Dermis blood vessel endothelial cell (primary cell): ENCODE data around the gene P4HA2. TPM values are rescaled to one million over a fixed set of nuclear protein-coding genes. Genes with fewer than 3 reads are reported as not detected.
A peak's percentile ranks its signal among the peaks of the same experiment; 100 is the strongest.
"Not testable (repeated sequence)": the region's sequence is repeated elsewhere in the genome, so short reads cannot be mapped to it uniquely, and the experiment has no call there.

Source experiments
- DNase-seq: peaks from one replicate; pipeline ENCODE4 v3.0.0; 2010
- total RNA-seq: library from RNA; depleted of rRNA; stranded (reverse); fragments of >200 nt; gene quantifications from 2 replicates; pipeline ENCODE4 v1.2.3, GENCODE V29; 2014

Gene P4HA2
- total RNA-seq, 1 donor from 2014 or later, result 62.8 TPM

DNA sequence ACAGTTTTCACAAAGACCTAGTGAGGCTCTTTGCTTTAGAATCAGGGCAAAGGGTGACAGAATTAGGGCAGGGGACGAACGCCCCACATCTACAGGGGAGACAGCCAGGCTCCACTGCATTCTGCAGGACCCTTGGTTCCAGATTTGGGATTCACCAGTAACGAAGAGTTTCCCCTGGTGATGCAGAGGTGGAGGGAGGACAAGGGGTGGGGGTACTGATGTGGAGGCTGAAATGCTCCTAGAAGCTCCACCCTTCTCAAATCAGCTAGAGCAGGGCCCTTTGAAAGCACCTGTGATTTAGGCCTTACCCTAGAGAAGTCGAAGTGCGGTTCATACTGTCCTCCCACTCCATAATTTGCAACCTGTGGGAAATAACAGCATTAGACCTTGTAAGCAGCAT is 29.1 kb downstream of the P4HA2 start:
- no peak for DNase-seq

DNA sequence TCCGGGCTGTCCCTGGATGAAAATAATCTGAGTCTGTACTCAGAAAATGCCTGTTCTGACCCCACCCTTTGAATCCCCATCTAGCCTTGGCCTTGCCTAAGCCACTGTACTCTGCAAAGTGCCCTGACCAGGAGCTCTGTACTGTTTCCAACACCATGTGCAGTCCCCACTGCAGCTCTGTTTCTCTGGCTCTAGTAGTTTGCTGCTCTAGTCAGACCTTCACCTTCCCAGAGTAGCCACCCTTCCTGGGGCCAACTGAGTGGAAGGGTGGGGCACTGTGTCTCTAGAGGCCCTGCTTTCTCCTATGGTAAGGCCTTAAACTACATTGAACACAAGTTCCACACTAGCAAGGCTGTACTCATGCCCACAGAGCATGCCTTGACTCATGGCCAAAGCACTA is 31.9 kb downstream of the P4HA2 start:
- no peak for DNase-seq

DNA sequence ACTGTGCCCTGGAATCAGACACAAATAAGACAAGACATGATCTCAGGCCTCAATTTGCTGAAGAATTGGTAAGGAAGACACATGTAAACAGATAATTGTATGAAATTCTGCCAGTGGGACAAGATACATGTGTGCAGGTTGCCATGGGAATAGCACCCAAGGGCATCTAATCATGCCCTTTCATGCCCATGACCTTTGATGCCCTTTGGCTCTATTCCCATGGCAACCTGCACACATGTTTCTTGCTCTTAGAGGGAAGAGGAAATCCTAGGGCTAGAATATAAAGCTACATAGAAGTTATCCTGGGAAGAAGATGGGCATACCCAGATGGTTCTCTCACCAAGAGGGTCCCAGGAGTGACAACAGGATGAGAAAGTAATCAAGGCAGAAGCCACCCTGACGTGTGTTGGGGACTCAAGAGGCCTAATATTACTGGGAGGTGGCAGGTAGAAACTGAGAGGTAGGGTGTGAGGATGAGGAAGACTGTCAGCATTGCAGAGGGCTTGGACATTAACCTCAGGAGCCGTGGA is 34.4 kb downstream of the P4HA2 start:
- DNase-seq, result no peak

DNA sequence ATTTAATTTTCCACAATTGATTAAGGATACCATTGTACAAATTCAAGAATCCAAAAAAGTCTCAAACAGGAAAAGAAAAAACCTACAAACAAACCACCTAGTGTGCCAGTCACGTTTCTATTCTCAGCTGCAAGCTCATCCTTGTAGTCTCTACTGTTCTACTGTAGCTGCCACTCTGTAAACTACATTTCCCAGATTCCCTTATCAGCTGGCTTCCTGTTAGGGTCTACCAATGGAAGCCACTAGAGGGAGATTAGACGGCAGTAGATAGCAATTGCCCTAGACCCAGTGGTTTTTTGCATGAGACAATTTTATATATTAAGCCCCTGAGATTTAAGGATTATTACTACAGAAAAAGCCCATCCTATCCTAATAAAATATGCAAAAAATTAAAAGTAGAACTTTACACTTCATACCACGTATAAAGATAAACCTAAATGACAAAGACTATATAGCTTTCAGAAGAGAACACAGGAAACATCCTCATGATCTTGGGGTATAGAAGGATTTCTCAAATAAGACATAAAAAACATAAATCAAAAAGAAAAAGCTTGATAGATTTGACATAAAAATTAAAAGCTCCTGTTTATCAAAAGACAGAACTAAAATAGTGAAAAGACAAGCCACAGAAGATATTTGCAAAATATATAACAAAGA is 37.4 kb downstream of the P4HA2 start:
- peak; percentile 85 for DNase-seq

DNA sequence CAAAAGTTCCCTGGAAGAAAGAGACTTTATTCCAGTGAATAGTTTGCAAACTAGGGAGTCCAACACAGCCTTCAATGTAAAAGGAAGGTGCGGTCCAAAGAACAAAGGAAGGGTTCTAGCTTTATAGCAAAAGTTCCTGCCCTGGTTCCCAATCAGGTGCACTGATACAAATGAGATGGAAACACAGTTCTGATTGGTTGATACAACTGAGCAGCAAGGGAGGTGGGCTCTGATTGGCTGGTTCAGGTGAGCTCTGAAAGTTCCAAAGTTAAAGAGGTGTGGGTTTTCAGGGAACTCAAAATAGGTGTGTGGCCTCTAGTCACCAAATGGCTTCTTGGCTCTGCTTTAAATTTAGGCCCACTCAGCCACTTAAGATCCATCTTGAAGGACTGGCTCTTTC is 43.1 kb downstream of the P4HA2 start:
- DNase-seq, result no peak

DNA sequence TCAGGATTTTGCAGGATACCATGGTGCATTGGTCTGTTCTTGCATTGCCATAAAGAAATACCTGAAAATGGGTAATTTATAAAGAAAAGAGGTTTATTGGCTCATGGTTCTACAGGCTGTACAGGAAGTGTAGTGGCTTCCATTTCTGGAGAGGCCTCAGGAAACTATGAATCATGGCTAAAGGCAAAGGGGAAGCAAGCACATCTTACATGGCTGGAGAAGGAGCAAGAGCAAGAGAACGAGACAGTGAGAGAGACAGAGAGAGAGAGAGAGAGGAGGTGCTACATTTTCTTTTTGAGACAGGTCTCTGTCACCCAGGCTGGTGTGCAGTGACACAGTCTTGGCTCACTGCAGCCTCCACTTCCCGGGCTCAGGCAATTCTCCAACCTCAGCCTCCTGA is 43.9 kb downstream of the P4HA2 start:
- peak; percentile 28 for DNase-seq

DNA sequence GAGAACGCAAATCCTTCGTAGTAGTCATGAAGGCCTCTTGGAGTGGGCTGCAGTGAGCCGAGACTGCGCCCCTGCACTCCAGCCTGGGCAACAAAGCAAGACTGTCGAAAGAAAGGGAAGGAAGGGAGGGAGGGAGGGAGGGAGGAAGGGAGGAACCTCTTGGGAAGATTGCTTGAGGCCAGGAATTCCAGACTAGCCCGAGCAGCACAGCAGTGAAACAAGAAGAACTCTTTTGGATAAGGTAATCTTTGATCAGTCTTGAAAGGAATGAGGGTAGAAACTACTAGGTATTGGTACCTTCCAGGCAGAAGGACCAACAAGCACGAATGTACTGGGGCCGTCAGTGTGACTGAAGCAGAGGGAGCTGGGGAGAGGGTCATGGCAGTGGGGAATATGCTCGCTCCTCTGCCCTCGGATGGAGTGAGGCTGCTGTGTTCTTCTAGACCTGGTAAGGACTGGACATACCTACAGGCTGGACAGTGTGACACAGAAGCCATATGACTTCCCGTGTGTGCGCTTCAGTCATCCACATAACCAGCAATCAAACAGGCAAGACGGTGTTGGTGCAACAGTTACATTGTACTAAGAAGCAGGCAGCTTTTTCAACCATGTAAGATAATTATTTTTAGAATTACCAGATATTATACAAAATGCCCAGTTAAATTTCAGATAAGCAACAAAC is 45.2 kb downstream of the P4HA2 start:
- no peak for DNase-seq

DNA sequence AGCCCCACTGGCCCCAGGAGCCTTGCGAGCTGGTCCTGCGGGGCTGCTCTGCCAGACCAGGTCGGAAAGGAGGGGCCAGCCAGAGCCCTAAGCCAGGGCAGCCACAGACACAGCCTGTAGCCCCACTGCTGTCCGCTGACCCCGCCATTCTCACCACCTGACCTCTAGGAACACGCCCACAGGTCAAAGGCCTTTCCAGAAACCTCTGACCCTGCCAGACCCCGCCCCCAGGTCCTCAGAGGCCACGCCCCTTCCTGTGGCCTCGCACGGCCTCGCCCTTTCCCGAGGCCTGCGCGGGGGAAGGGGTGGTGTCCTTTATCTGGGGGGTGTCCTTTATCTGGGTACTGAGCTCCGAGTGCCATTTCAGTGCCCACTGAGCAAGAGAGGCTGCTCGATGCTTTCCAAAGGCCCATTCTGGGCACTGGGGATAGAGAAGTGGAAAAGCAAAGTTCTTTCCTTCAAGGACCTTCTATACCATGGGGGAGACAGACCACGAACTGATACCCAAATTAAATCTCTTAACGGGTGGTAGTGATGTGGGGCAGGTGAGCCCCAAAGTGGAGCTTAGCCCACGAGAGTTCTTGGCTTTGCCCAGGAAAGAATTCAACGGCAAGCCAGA is 46.5 kb downstream of the P4HA2 start:
- DNase-seq, result no peak

DNA sequence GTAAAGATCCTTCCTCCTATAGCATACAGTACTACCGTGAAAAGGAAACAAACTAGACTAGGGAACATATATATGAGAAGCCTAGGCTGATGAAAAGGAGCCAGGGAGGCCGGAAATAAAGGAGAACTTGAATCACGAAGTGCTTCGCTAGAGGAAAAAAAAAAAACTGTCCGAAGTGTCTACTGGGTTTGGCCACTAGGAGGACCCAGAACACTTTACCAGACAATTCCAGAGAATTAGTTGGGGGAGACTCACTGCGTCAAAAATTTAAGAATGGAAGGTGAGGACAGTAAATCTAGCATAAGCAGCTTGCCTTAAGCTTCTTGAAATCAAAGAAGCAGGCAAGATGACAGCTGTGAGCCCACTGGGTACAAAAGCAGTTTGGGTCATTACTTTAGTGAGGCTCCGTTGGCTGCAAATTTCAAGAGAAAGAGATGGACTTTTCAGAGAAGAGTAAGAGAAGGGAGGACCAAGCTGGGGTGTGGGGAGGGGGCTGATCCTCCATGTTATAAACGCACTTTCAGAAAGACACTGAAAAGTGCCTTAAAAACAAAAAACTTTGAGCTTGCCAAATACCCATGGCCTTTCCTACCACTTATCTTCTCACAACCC is 47.4 kb downstream of the P4HA2 start:
- peak; percentile 75 for DNase-seq

DNA sequence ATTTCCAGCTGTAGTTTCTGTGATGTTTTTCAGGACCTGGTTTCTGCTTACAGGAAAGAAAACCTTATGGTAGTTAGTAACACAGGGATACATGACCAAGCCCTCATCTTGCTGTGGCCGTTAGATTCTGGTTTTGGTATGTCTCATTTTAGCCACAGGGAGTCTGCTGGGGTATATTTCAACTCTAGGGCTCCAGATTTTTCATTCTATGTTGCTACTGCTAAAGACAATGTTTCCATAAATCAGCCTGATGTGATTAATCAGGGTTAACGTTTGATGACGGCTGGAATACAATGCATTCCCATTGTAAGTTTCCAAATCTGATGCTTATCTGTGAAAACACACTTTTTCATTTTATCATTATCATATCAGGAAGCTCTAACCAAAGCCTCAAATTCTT is 48.2 kb downstream of the P4HA2 start:
- DNase-seq, result peak; percentile 54

DNA sequence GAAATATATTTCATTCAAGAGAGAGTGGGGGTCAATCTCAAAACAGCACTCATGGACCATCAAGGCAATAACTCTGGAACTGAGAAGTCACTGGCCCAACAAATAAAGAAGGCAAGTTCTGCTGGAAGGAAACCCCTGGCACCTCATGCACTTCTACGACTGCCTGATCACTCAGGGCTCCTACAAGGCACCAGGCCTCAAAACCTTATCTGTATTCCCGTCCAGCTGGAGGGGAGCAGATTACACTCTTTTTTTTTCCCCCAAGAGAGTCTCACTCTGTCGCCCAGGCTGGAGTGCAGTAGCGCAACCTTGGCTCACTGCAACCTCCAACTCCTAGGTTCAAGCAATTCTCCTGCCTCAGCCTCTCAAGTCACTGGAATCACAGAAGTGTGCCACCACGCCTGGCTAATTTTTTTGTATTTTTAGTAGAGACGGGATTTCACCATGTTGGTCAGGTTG is 49.9 kb downstream of the P4HA2 start:
- no peak for DNase-seq

DNA sequence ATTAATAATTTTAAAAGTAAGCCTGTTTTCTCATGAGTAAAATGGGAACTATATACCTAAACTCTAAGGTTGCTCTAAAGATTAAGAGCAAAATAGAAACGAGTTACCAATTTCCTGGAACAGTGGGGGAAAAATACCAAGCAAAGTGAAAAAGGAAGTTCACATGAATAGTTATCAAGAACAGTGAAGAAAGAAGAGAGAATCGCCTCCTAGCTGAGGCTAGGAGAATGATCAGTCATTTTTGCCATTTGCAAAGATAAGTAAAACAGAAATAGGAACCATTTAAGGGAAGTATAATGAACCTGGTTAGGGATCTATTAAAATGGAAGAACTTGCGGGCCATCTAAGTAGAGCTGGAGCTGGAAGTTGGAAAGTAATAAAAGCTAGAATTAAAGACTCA is 50.7 kb downstream of the P4HA2 start:
- DNase-seq, result peak; percentile 18

DNA sequence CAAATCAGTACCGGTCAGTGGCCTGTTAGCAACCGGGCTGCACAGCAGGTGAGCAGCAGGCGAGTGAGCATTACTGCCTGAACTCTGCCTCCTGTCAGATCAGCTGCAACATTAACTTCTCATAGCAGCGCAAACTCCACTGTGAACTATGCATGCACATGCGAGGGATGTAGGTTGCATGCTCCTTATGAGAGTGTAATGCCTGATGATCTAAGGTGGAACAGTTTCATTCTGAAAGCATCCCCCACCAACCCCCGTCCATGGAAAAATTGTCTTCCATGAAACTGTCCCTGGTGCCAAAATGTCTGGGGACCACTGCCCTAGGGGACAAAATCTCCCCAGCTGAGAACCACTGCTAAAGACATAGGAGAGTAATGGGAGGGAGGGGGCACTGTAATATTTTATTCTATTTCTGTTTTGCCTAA is 51.1 kb downstream of the P4HA2 start:
- DNase-seq, result no peak

DNA sequence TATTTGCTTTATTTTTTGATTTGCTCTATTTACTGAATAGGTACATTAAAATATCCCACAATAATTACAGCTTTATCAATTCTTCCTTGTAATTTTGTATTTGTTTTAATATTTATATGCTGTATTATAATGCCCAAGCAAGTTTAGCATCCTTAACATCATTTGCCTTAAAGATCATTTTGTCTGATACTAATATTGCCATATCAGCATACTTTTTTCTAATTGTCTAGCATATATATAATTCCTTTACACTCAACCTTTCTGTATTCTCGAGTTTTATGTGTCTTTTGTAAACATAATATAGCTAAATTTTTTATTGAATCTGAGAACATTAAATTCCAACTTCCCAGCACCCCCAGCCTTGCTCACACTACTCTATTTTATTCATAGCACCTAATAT is 64.7 kb downstream of the P4HA2 start:
- DNase-seq, result no peak

DNA sequence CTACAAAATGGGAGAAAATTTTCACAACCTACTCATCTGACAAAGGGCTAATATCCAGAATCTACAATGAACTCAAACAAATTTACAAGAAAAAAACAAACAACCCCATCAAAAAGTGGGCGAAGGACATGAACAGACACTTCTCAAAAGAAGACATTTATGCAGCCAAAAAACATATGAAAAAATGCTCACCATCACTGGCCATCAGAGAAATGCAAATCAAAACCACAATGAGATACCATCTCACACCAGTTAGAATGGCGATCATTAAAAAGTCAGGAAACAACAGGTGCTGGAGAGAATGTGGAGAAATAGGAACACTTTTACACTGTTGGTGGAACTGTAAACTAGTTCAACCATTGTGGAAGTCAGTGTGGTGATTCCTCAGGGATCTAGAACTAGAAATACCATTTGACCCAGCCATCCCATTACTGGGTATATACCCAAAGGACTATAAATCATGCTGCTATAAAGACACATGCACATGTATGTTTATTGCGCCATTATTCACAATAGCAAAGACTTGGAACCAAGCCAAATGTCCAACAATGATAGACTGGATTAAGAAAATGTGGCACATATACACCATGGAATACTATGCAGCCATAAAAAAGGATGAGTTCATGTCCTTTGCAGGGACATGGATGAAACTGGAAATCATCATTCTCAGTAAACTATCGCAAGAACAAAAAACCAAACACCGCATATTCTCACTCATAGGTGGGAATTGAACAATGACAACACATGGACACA is 65.9 kb downstream of the P4HA2 start:
- not testable (repeated sequence) for DNase-seq

DNA sequence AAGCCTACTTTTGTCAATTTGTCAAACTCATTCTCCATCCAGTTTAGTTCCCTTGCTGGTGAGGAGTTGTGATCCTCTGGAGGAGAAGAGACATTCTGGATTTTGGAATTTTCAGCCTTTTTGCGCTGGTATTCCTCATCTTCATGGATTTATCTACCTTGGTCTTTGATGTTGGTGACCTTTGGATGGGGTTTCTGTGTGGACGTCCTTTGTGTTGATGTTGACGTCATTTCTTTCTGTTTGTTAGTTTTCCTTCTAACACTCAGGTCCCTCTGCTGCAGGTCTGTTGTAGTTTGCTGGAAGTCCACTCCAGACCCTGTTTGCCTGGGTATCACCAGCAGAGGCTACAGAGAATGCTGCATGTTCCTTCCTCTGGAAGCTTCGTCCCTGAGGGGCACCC is 71.2 kb downstream of the P4HA2 start:
- DNase-seq, result no peak

DNA sequence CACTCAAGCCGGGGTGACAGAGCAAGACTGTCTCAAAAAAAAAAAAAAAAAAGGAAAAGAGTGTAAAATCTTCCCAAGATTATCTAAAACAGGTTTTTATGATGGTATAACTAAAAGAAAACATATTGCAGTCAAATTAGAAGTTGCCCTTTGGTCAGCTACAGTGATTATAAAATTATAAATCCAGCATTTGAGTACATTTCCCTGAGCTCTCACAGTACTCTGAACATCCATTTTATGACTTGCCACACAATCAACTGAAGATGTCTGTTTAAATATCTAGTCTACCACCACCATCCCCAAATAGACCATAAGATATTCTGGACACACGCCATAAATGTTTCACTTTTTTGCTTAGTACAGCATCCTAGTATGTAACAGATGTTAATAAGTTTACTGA is 77.1 kb downstream of the P4HA2 start:
- no peak for DNase-seq

DNA sequence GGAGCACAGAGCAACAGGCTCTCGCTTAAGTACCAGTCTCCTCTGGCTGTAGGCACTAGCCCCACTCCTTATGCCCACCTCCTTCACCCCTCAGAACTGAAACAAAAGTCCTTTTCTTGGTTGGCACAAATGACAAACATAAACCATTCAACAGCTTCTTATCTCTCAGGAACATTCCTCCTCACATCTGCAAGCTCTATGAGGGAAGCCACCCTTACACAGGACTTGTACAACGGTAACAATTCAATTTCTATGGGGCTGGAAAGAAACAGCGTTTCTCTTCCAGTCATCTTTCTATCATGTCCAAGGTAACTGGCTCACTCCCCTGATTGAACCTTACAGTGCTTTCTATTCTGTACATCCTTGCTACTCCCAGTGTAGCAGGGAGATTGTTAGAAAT is 80.0 kb downstream of the P4HA2 start:
- no peak for DNase-seq

DNA sequence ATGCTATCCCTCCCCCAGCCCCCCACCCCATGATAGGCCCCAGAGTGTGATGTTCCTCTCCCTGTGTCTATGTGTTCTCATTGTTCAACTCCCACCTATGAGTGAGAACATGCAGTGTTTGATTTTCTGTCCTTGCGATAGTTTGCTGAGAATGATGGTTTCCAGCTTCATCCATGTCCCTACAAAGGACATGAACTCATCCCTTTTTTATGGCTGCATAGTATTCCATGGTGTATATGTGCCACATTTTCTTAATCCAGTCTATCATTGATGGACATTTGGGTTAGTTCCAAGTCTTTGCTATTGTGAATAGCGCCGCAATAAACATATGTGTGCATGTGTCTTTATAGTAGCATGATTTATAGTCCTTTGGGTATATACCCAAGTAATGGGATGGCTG is 82.3 kb downstream of the P4HA2 start:
- not testable (repeated sequence) for DNase-seq

DNA sequence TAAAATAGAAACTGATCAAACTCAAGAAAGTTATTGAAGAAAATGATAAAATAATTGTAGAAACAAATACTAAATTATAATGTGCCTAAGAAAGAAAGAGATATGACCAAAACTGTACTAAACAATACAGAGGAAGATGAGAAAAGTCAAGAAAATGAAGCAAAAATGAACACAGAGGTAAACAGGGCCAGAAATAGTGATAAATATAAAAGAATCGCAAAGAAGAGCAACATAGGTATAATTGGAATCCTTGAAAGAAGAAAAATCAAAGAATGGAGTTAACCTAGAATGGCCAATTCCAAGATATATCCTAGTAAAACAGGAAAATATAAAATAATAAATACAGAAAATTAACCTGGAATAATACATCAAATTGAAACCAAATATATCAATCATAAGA is 84.5 kb downstream of the P4HA2 start:
- DNase-seq, result no peak

DNA sequence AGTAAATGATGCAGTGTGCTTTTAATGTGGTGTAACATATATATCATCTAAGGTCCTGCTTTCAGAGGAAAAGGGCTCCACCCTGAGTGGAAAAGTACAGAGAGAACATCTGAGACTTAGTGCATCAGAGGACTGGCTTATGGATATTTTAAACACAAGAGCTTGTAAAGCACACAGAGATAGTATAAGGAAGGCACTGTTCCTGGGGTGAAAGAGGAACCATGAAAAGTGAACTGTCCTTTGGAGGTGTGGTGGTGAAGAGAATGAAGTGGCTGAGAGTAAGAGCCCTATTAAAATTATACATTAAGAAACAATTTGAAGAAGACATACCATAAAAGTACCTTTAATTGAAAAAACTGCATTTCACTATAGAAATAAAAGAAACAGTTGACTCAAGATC is 85.2 kb downstream of the P4HA2 start:
- no peak for DNase-seq
